SU-DHL-6 (cell line): ENCODE data around the gene SUSD4.

ENCODE experiments used
- H2AFZ ChIP-seq: fragments of 200-600 bp; sonication (generic); 2 replicates; pipeline ENCODE4 v1.6.1; 2014; ENCODE audit warnings: low read depth, mild to moderate bottlenecking, moderate library complexity, mixed read lengths, antibody characterized with exemption, low read length; ENCODE audit not compliant: severe bottlenecking
- H3F3A ChIP-seq: fragments of 200-600 bp; shearing (Covaris generic); 2 replicates; pipeline ENCODE4 v1.6.0; 2016; ENCODE audit warnings: antibody characterized with exemption, mild to moderate bottlenecking; ENCODE audit not compliant: insufficient read depth
- H3K27ac ChIP-seq: fragments of 200-600 bp; sonication (generic); 2 replicates; pipeline ENCODE4 v1.5.1; 2016; ENCODE audit warnings: low read depth, mild to moderate bottlenecking, low read length, moderate library complexity, mixed read lengths
- H3K27me3 ChIP-seq: fragments of 200-600 bp; sonication (generic), shearing (Covaris generic); 2 replicates; pipeline ENCODE4 v1.6.0; 2014; ENCODE audit warnings: mild to moderate bottlenecking, low read length
- H3K36me3 ChIP-seq: fragments of 200-600 bp; sonication (generic); 2 replicates; pipeline ENCODE4 v1.6.1; 2014; ENCODE audit warnings: mild to moderate bottlenecking, low read length, mixed read lengths
- H3K4me2 ChIP-seq: fragments of 300-600, 200-600 bp; shearing (Covaris generic), sonication (generic); 2 replicates; pipeline ENCODE4 v1.6.0; 2014; ENCODE audit warnings: low read length, low read depth, mild to moderate bottlenecking; ENCODE audit not compliant: poor library complexity, severe bottlenecking
- H3K4me3 ChIP-seq: fragments of 200-600 bp; sonication (generic); 2 replicates; pipeline ENCODE4 v1.5.1; 2014; ENCODE audit warnings: antibody characterized with exemption, low read length, mild to moderate bottlenecking, mixed read lengths; ENCODE audit not compliant: insufficient read depth, poor library complexity, severe bottlenecking
- H3K79me2 ChIP-seq: fragments of 200-600 bp; sonication (generic); 2 replicates; pipeline ENCODE4 v1.6.1; 2014; ENCODE audit warnings: mild to moderate bottlenecking, low read length, moderate library complexity; ENCODE audit not compliant: insufficient read depth
- H3K9ac ChIP-seq: fragments of 200-600 bp; sonication (generic); 2 replicates; pipeline ENCODE4 v1.7.0; 2014; ENCODE audit warnings: mild to moderate bottlenecking, low read length
- H3K9me2 ChIP-seq: fragments of 200-600 bp; sonication (generic); replicated peaks from 2 replicates; pipeline ENCODE4 v1.6.1; 2014; ENCODE audit warnings: low read length; ENCODE audit not compliant: insufficient read depth
- H3K9me3 ChIP-seq: fragments of 200-600 bp; sonication (generic); 2 replicates; pipeline ENCODE4 v1.6.1; 2014; ENCODE audit warnings: low read length, mixed read lengths; ENCODE audit not compliant: insufficient read depth
- H4K20me1 ChIP-seq: fragments of 200-600 bp; sonication (generic); 2 replicates; pipeline ENCODE4 v1.6.1; 2014; ENCODE audit warnings: low read depth, mild to moderate bottlenecking, antibody characterized with exemption, low read length, moderate library complexity, mixed read lengths
- EZH2phosphoT487 ChIP-seq: fragments of 200-600 bp; sonication (generic), shearing (Covaris generic); conservative IDR thresholded peaks from 2 replicates; pipeline ENCODE4 v1.6.1; 2018; ENCODE audit warnings: mild to moderate bottlenecking, antibody characterized with exemption, low read length, moderate library complexity, mixed read lengths
- TF ChIP-seq, protein P1 (sequence below): fragments of 200-600 bp; sonication (generic); IDR thresholded peaks from one replicate; pipeline ENCODE4 v1.5.1; 2017; ENCODE audit warnings: antibody characterized with exemption, mild to moderate bottlenecking, low read length, moderate library complexity; ENCODE audit not compliant: insufficient read depth, poor library complexity, severe bottlenecking

SUSD4 gene

DNA sequence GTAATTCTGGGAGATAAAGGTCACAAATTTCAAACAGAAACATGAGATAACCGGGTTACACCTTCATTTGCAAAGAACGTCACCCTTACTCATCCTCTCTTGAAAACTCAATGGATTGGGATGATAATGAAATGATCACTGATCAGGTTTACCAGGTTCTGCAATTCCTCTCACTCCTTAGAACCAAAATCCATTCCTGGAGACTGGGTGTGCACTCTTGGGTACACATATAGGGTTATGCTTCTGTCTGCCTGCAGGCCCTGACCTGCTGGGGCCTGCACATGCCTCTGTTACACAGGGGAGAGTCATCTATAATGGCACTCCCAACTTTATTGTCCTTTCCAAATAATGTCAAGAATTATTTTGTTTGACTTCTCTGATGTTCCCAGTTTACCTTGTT lies 8.3 kb downstream of the SUSD4 start:
- H3K79me2 ChIP-seq = no peaks in the 10 kb centered on the region
- no peaks in the 10 kb centered on the region for H3K9me2 ChIP-seq
- no peaks in the 10 kb centered on the region for H3K36me3 ChIP-seq
- H2AFZ ChIP-seq = no peak overlapping the region
- no peak overlapping the region for H3K27ac ChIP-seq
- no peaks in the 10 kb centered on the region for H4K20me1 ChIP-seq
- H3K9ac ChIP-seq = no peak overlapping the region
- no peak overlapping the region for H3K4me3 ChIP-seq
- no peaks in the 10 kb centered on the region for H3K9me3 ChIP-seq
- H3K27me3 ChIP-seq = no peaks in the 10 kb centered on the region
- H3F3A ChIP-seq = no peaks in the 10 kb centered on the region
- no peak overlapping the region for H3K4me2 ChIP-seq
- no peak for TF ChIP-seq EZH2phosphoT487
- TF ChIP-seq, protein P1, sequence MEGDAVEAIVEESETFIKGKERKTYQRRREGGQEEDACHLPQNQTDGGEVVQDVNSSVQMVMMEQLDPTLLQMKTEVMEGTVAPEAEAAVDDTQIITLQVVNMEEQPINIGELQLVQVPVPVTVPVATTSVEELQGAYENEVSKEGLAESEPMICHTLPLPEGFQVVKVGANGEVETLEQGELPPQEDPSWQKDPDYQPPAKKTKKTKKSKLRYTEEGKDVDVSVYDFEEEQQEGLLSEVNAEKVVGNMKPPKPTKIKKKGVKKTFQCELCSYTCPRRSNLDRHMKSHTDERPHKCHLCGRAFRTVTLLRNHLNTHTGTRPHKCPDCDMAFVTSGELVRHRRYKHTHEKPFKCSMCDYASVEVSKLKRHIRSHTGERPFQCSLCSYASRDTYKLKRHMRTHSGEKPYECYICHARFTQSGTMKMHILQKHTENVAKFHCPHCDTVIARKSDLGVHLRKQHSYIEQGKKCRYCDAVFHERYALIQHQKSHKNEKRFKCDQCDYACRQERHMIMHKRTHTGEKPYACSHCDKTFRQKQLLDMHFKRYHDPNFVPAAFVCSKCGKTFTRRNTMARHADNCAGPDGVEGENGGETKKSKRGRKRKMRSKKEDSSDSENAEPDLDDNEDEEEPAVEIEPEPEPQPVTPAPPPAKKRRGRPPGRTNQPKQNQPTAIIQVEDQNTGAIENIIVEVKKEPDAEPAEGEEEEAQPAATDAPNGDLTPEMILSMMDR = no peak

DNA sequence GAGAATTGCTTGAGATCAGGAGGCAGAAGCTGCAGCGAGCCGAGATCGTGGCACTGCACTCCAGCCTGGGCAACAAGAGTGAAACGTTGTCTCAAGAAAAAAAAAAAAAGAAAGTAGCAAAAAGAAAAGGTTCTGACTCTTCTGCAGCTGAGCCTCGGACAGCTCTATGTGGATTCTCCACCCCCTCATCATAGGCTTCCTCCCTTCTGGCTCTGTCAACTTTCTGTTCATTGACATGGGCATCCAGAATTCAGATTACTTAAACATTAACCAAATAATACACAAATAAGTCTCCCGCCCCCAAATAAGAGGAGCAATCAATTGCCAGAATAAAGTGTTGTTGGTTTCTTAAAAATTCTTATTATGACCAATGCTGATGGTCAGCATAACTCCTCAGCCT lies 10.0 kb downstream of the SUSD4 start:
- Histone ChIP-seq H3F3A (no peaks in the 10 kb centered on the region), H3K9me2 (no peaks in the 10 kb centered on the region), H3K4me3 (no peak overlapping the region), H3K9me3 (no peaks in the 10 kb centered on the region), H3K79me2 (no peaks in the 10 kb centered on the region), H3K36me3 (no peaks in the 10 kb centered on the region), H3K4me2 (no peak overlapping the region), H4K20me1 (no peaks in the 10 kb centered on the region), H3K9ac (no peak overlapping the region), H2AFZ (no peak overlapping the region), H3K27me3 (no peaks in the 10 kb centered on the region), H3K27ac (no peak overlapping the region)
- no peak for TF ChIP-seq EZH2phosphoT487
- TF ChIP-seq, protein P1 = no peak

DNA sequence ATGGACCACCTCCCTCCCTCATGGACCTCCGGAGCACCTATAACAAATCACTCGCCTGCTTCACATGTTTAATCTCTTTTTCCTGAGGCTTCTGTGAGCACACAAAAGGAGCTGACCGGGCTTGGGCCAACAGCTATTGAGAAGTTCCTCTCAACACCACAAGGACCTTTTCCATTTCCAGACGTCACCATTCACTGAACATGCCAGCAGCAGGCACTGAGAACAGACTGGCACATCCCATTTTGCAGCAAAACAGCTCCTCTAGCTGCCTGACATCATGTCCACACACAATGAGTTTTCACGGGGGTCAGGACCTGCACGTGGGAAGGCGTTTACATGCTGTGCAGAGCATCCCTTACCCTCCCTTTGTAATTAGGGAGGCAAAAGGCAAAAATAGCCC lies 11.0 kb downstream of the SUSD4 start:
- TF ChIP-seq, protein P1 = no peak
- TF ChIP-seq EZH2phosphoT487 = no peak
- no peaks in the 10 kb centered on the region for H3K9me3 ChIP-seq
- H3K4me3 ChIP-seq = no peak overlapping the region
- H3K27me3 ChIP-seq = no peaks in the 10 kb centered on the region
- no peak overlapping the region for H3K4me2 ChIP-seq
- no peak overlapping the region for H2AFZ ChIP-seq
- no peaks in the 10 kb centered on the region for H3K9me2 ChIP-seq
- no peaks in the 10 kb centered on the region for H3F3A ChIP-seq
- H3K9ac ChIP-seq = no peak overlapping the region
- H4K20me1 ChIP-seq = no peaks in the 10 kb centered on the region
- no peaks in the 10 kb centered on the region for H3K36me3 ChIP-seq
- H3K79me2 ChIP-seq = no peaks in the 10 kb centered on the region
- H3K27ac ChIP-seq = no peak overlapping the region

DNA sequence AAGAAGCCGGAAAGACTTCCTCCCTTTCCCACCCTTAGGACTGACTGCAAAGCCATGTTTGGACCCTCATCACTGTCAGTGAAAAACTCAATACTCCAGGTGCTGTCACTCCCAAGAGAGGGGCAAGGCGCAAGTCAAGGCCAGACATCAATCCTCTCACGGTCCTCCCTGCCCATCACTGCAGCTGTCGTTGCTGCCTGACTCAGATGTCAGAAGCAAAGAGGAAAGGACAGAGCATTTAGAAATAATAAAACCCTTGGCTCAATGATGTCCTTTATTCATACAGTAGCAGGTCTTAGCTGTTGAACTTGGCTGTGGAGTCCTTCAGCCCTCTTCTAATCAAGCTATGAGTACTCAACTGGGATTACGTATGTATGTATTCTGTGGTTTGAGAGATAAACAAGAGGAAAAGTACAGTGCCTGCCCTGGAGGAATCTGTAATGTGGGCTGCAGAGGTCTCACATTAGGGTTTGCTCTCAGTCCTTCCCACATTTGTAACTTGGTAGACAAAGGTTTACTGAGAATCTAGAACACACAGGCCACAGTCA lies 13.5 kb downstream of the SUSD4 start:
- H3K9me3 ChIP-seq = no peaks in the 10 kb centered on the region
- H3K4me2 ChIP-seq = no peak overlapping the region
- no peaks in the 10 kb centered on the region for H3K27me3 ChIP-seq
- no peak overlapping the region for H3K27ac ChIP-seq
- no peaks in the 10 kb centered on the region for H3K36me3 ChIP-seq
- no peak overlapping the region for H2AFZ ChIP-seq
- H3K79me2 ChIP-seq = no peaks in the 10 kb centered on the region
- no peak overlapping the region for H3K9ac ChIP-seq
- H4K20me1 ChIP-seq = no peaks in the 10 kb centered on the region
- H3F3A ChIP-seq = no peaks in the 10 kb centered on the region
- H3K9me2 ChIP-seq = no peaks in the 10 kb centered on the region
- TF ChIP-seq, protein P1 = no peak
- TF ChIP-seq EZH2phosphoT487 = no peak
- H3K4me3 ChIP-seq = no peak overlapping the region
